HG02642 (cell line): ENCODE results near the gene FBXO7.
"Not testable (repeated sequence)": the region's sequence is repeated elsewhere in the genome, so short reads cannot be mapped to it uniquely, and the experiment has no call there.

Experiments used
- ATAC-seq: cut with Tn5 transposase; IDR thresholded peaks from one replicate; pipeline ENCODE4 v1.9.1; 2021; ENCODE audit warnings: mild to moderate bottlenecking; ENCODE audit not compliant: unreplicated experiment, poor library complexity

The FBXO7 gene

GRCh38 chr22:32474635-32475467, at the start of gene FBXO7:
Gene FBXO7, plus strand, starts transcription at chr22:32474811. Its CDS starts 192 bp downstream, at chr22:32475003.
- ATAC-seq = peak; percentile 83

GRCh38 chr22:32426881-32427280, 47.7 kb upstream of the FBXO7 start:
- ATAC-seq = no peak

GRCh38 chr22:32430352-32430751, 44.3 kb upstream of the FBXO7 start:
- no peak for ATAC-seq

GRCh38 chr22:32444068-32444467, 30.5 kb upstream of the FBXO7 start:
- no peak for ATAC-seq

- ATAC-seq = no peak
These were observed 28.3 kb upstream of the FBXO7 start for GRCh38 chr22:32446321-32446720.

- ATAC-seq = no peak
These were observed 25.6 kb upstream of the FBXO7 start for GRCh38 chr22:32448980-32449379.

- no peak for ATAC-seq
These were observed 17.6 kb upstream of the FBXO7 start for GRCh38 chr22:32457031-32457430.

GRCh38 chr22:32462452-32462851, 12.2 kb upstream of the FBXO7 start:
- ATAC-seq = no peak

GRCh38 chr22:32465661-32466060, 8.9 kb upstream of the FBXO7 start:
- no peak for ATAC-seq

- no peak for ATAC-seq
These were observed 8.1 kb upstream of the FBXO7 start for GRCh38 chr22:32466496-32466895.

GRCh38 chr22:32469799-32470212, 4.8 kb upstream of the FBXO7 start:
- ATAC-seq = no peak

- ATAC-seq = no peak
These were observed 1.1 kb upstream of the FBXO7 start for GRCh38 chr22:32473388-32473952.

- ATAC-seq = peak; percentile 9
These were observed 928 bp downstream of the FBXO7 start for GRCh38 chr22:32475468-32476010.

GRCh38 chr22:32476281-32477195, 1.9 kb downstream of the FBXO7 start:
- ATAC-seq = no peak

- ATAC-seq = no peak
These were observed 3.0 kb downstream of the FBXO7 start for GRCh38 chr22:32477596-32477995.

- ATAC-seq = not testable (repeated sequence)
These were observed 3.9 kb downstream of the FBXO7 start for GRCh38 chr22:32478552-32478951.

- ATAC-seq = no peak
These were observed 4.4 kb downstream of the FBXO7 start for GRCh38 chr22:32478994-32479393.

GRCh38 chr22:32480238-32480637, 5.6 kb downstream of the FBXO7 start:
- no peak for ATAC-seq

- ATAC-seq = no peak
These were observed 8.1 kb downstream of the FBXO7 start for GRCh38 chr22:32482708-32483107.

- no peak for ATAC-seq
These were observed 12.2 kb downstream of the FBXO7 start for GRCh38 chr22:32486656-32487390.
